Body of pancreas (tissue), 4 donors: ENCODE data around the gene VARS1. TPM values are rescaled to one million over a fixed set of nuclear protein-coding genes. Genes with fewer than 3 reads are reported as not detected.

Experiments
- ATAC-seq: fragments of 150-250 bp; one replicate; pipeline ENCODE4 v1.9.1; 2016
- DNase-seq, 4 donors: peaks; one replicate each; pipeline ENCODE4 v3.0.0-alpha.2; 2019
- H3K27ac ChIP-seq, 4 donors: fragments of 200-600 bp; sonication (generic); 1 replicate in 3 of 4; 2 replicates in 1 of 4; pipeline versions ENCODE4 v1.5.1 to v1.6.1; 2016 to 2019; ENCODE audit warnings: mild to moderate bottlenecking in 1 of 4, mixed read lengths in 1 of 4, moderate library complexity in 1 of 4
- H3K27me3 ChIP-seq, 2 donors: fragments of 200-600 bp; sonication (generic); one replicate each; pipeline ENCODE4 v1.6.0; 2016; ENCODE audit warnings: mild to moderate bottlenecking in 1 of 2
- H3K36me3 ChIP-seq, 2 donors: fragments of 200-600 bp; sonication (generic); replicated peaks in 1 of 2; 2 replicates each; pipeline ENCODE4 v1.5.1; 2016; ENCODE audit warnings: low read depth in 2 of 2; ENCODE audit not compliant: insufficient read depth in 1 of 2
- H3K4me1 ChIP-seq: fragments of 200-600 bp; sonication (generic); one replicate; pipeline ENCODE4 v1.6.0; 2016
- H3K4me3 ChIP-seq, 2 donors: fragments of 200-600 bp; sonication (generic); 1 replicate in 1 of 2; 2 replicates in 1 of 2; pipeline ENCODE4 v1.5.1; 2016 to 2019
- H3K9me3 ChIP-seq, 3 donors: fragments of 200-600 bp; sonication (generic); 1 replicate in 2 of 3; 2 replicates in 1 of 3; pipeline ENCODE4 v1.5.1; 2016
- POLR2A ChIP-seq, 3 donors: fragments of 450-650 bp; IDR thresholded peaks; one replicate each; pipeline ENCODE4 v1.6.1; 2016; ENCODE audit warnings: antibody characterized with exemption in 3 of 3, mild to moderate bottlenecking in 2 of 3
- WGBS, 2 donors: methylation state at CpG; one replicate each; pipeline ENCODE4 v1.1.5; 2017; 5-methylcytosine and 5-hydroxymethylcytosine counted together
- intact Hi-C: fragments of 100-400 bp; cut with DNase I; formaldehyde crosslinking; loops from one replicate; pipeline ENCODE4 v1.15.1; 2023
- total RNA-seq, 2 donors: library from RNA; depleted of rRNA; stranded (reverse); fragments of >200 nt; gene quantifications; one replicate each; pipeline ENCODE4 v1.1.0, GENCODE V29; 2016
- TF ChIP-seq, protein P1 (sequence below), 7 experiments: fragments of 450-650 bp in 4 of 7; fragments of 200-600 bp in 3 of 7; sonication (generic) in 3 of 7; IDR thresholded peaks; one replicate each; pipeline ENCODE4 v1.5.1; 2016 to 2019; ENCODE audit warnings: antibody characterized with exemption in 7 of 7

Gene VARS1
- total RNA-seq, 2 donors from 2014 or later: 39.2 to 67.6 TPM

DNA sequence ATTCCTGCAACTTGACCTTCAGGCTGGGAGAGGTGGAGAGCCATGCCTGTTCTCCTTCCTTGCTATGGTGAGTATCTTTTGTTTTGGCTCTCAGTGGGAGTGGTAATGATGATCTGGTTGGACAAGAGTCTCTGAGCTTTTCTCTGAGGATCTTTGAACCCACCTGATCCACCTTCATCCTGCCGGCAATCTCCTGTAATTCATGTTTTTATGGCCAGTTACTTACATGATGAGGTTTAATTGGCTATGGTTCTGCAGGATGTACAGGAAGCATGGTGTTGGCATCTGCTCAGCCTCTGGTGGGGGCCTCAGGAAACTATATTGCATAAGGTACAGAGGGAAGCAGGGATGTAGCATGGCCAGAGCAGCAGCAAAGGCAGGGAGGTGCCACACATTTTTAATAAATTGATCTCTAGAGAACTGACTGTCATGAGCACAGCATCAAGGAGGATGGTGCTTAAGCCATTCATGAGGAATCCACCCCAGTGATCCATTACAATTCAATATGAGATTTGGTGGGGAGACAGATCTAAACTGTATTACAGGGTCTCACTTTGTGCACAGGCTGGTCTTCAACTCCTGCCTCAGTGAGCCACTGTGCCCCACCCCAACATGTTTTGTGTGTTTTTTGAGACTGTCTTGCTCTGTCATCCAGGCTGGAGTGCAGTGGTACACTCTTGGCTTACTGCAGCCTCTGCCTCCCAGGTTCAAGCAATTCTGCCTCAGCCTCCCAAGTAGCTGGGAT lies 42.0 kb upstream of the VARS1 start:
- Histone ChIP-seq H3K27ac (peak overlapping the region in 2 of 4 donors; percentile 80 to 95), H3K4me1 (peaks cover 45% of the 10 kb centered on the region)
- ATAC-seq: no peak

GRCh38 chr6:31836474-31837368 lies 41.2 kb upstream of the VARS1 start:
- peak overlapping the region in 3 of 4 donors; percentile 80 to 95 (median 92) for H3K27ac ChIP-seq
- peaks cover 12 to 15% of the 10 kb centered on the region in 2 donors for H3K36me3 ChIP-seq
- TF ChIP-seq, protein P1, sequence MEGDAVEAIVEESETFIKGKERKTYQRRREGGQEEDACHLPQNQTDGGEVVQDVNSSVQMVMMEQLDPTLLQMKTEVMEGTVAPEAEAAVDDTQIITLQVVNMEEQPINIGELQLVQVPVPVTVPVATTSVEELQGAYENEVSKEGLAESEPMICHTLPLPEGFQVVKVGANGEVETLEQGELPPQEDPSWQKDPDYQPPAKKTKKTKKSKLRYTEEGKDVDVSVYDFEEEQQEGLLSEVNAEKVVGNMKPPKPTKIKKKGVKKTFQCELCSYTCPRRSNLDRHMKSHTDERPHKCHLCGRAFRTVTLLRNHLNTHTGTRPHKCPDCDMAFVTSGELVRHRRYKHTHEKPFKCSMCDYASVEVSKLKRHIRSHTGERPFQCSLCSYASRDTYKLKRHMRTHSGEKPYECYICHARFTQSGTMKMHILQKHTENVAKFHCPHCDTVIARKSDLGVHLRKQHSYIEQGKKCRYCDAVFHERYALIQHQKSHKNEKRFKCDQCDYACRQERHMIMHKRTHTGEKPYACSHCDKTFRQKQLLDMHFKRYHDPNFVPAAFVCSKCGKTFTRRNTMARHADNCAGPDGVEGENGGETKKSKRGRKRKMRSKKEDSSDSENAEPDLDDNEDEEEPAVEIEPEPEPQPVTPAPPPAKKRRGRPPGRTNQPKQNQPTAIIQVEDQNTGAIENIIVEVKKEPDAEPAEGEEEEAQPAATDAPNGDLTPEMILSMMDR (IDR thresholded peaks at IDR 0.05): no peak
- peaks cover 50% of the 10 kb centered on the region for H3K4me1 ChIP-seq
- no peaks in the 10 kb centered on the region for H3K9me3 ChIP-seq
- WGBS, 2 donors: 18 to 29% methylated on average over 12 of the region's 12 CpGs
- no peak overlapping the region for H3K4me3 ChIP-seq
- ATAC-seq (no peak), DNase-seq (no peak)
- intact Hi-C loops: no loop called here
- H3K27me3 ChIP-seq: no peaks in the 10 kb centered on the region

More for the DNA sequence above, 42.0 kb upstream of the VARS1 start:
- TF ChIP-seq, protein P1 (IDR thresholded peaks at IDR 0.05): no peak
- TF ChIP-seq POLR2A (IDR thresholded peaks at IDR 0.05): no peak
- Histone ChIP-seq H3K36me3 (peaks cover 12 to 15% of the 10 kb centered on the region in 2 donors), H3K27me3 (no peaks in the 10 kb centered on the region), H3K4me3 (no peak overlapping the region), H3K9me3 (no peaks in the 10 kb centered on the region)
- WGBS, 2 donors: 25 to 57% methylated on average over 1 of the region's 1 CpG
- intact Hi-C loops: no loop called here
- no peak for DNase-seq

DNA sequence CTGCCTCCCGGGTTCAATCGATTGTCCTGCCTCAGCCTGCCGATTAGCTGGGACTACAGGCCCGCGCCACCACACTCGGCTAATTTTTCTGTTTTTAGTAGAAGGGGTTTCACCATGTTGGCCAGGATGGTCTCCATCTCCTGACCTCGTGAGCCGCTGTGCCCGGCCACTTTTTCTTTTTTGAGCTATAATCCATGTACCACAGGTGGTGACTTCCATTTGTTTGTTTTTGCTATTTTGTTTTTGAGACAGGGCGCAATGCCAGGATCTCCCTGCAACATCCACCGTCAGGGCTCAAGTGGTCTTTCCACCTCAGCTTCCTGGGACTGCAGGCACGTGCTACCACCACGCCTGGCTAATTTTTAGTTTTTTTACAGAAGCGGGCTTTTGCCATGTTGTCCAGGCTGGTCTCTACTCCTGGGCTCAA lies 40.5 kb upstream of the VARS1 start:
- Histone ChIP-seq H3K9me3 (no peaks in the 10 kb centered on the region), H3K27me3 (no peaks in the 10 kb centered on the region), H3K36me3 (peaks cover 12 to 15% of the 10 kb centered on the region in 2 donors), H3K4me1 (peaks cover 57% of the 10 kb centered on the region), H3K4me3 (no peak overlapping the region), H3K27ac (peak overlapping the region in 3 of 4 donors; percentile 80 to 95 (median 92))
- no peak for TF ChIP-seq POLR2A (IDR thresholded peaks at IDR 0.05)
- TF ChIP-seq, protein P1 (IDR thresholded peaks at IDR 0.05): no peak
- 9 to 10% methylated on average over 14 of the region's 14 CpGs for WGBS, 2 donors
- DNase-seq (no peak), ATAC-seq (no peak)
- intact Hi-C loops: no loop called here

- Histone ChIP-seq H3K27me3 (no peaks in the 10 kb centered on the region), H3K9me3 (no peaks in the 10 kb centered on the region), H3K4me3 (peak overlapping the region; percentile 90 to 97), H3K4me1 (peaks cover 61% of the 10 kb centered on the region), H3K36me3 (peaks cover 5 to 10% of the 10 kb centered on the region in 2 donors), H3K27ac (peak overlapping the region; percentile 80 to 95 (median 89))
- TF ChIP-seq POLR2A (IDR thresholded peaks at IDR 0.05): peak; percentile 14 to 89 (median 87)
- TF ChIP-seq, protein P1 (IDR thresholded peaks at IDR 0.05): peak in 2 of 7 experiments; percentile 4 to 11
- ATAC-seq: peak; percentile 89
- WGBS, 2 donors: 0% methylated on average over 36 to 59 of the region's 59 CpGs
- peak; percentile 84 to 92 (median 88) for DNase-seq
- intact Hi-C loops: no loop called here
These were observed 39.1 kb upstream of the VARS1 start for GRCh38 chr6:31834367-31835250.
